Left lobe of liver (tissue), 2 donors: Measurements from ENCODE around the gene SELENOH. TPM values are rescaled to one million over a fixed set of nuclear protein-coding genes. Genes with fewer than 3 reads are reported as not detected.
A peak's percentile ranks its signal among the peaks of the same experiment; 100 is the strongest.

Experiments
- ATAC-seq: fragments of 200-7000 bp; cut with Tn5 transposase; one replicate; pipeline ENCODE4 v1.9.1; 2020; ENCODE audit warnings: mild to moderate bottlenecking, moderate library complexity
- DNase-seq: peaks from one replicate; pipeline ENCODE4 v3.0.0-alpha.2; 2020; ENCODE audit warnings: low spot score
- total RNA-seq: library from RNA; stranded (reverse); gene quantifications from one replicate; pipeline ENCODE4 v1.2.1, GENCODE V29; 2021
- donor health status: DM: no; HTN: no; CAD: no; lungs with moderate emphysema.
- donor health status: DM: no; HTN: yes; CAD: no.

Gene SELENOH
- total RNA-seq, 1 donor from 2014 or later = 67.9 TPM

DNA sequence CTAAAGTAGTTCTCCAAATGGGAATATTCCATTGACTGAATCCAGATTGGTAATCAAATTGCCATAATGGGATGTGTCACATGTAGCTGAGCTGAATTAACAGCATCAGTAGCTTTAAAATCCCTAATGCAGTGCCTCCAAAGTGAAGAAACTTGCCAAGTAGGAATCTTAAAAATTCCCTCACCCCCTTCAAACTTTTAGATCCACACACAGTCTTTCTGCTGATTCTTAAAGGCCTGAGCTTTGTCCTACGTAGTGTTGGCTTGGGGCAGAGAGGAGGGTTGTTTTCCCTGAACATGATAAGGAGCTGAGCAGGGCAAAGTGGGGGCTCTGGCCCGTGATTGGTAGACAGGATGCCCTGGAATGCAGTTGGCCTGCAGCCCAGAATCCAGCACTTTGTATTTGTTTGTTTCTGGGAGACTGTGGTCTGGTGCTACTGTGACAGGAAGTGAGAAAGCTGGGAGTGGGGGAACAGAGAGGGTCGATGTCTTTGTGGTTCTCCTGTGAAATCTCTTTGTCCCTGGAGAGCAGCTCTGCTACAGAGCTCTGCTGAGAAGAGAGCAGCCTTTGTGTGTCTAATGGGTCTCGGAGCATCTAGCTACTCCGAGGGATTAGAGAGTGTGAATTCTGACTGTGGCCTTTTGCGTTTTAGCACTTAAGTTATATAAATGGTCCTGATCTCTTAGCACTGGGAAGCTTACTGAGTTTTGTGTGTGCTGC lies 37.2 kb downstream of the SELENOH start:
- DNase-seq = peak; percentile 96
- ATAC-seq = peak; percentile 89

DNA sequence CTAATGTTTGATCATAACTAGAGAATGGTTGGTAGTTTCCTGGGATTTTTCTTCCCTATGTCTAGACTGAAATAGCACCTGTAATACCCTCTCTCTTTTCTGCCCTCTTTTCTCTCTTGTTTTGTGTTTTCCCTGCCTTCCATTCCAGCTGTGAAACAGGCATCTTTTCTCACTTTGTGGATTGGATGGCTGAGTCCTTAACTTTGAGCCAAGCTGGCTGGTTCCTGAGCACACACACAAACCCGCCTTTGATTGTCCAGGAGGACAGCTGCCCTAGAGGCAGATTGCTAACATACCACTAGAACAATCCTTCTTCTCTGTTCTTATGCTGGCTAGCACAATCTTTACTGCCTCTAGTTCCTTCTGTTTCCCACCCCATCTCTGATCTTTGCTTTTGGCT lies 38.0 kb downstream of the SELENOH start:
- ATAC-seq = peak; percentile 62

DNA sequence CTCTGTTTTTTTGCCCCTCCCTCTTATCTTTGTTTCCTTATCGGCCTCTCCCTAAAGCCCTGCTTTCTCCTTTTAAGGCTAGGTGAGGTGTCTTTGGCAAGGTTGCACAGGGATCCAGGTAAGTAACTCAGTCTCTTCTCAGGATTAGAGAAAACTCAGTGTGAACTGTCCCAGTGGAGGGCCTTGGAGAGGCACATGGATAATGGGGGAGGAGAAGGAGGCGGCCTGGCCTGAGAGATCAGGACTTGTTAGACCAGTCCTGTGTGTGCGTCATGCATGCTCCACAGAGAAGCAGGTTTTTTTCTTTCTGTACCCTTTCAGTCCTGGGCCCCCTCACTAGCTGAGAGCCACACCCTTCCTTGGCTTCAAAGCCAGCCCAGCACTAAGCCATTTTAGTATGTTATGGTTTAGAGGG lies 40.2 kb downstream of the SELENOH start:
- ATAC-seq = no peak
- no peak for DNase-seq

More for the DNA sequence above, 38.0 kb downstream of the SELENOH start:
- DNase-seq = no peak

DNA sequence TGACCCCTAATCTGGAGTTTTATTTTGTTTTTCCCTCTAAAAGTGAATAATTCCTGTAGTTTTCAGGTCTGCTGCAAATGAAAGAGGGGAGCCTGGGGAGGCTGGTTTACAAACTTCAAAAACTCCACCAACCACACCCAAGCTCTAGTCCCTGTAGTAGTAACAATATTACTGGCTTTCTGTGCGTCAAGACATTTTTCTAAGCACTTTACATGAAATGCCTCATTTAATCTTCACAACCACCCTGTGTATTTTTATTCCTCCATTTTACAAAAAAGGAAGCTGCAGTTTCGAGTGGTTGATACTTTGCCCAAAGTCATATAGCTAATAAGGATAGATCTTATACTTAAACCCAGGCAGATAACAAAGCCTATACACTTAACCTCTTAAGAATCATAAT lies 43.8 kb downstream of the SELENOH start:
- DNase-seq (no peak), ATAC-seq (no peak)

DNA sequence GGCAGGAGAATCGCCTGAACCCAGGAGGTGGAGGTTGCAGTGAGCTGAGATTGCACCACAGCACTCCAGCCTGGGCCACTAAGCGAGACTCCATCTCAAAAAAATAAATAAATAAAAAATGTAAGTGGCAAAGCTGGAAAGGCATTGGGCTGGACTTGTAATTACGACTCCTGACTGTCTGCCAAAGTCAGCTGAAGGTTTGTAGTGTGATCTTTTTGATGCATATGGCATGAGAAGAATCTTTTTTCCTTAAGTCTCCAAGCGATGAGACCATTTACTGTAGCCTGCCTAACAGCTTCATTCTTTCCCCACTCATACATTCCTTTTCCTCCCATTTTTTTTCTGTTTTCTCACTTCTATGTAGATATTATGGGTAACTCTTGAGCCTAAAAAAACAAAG lies 45.1 kb downstream of the SELENOH start:
- DNase-seq (no peak), ATAC-seq (no peak)

DNA sequence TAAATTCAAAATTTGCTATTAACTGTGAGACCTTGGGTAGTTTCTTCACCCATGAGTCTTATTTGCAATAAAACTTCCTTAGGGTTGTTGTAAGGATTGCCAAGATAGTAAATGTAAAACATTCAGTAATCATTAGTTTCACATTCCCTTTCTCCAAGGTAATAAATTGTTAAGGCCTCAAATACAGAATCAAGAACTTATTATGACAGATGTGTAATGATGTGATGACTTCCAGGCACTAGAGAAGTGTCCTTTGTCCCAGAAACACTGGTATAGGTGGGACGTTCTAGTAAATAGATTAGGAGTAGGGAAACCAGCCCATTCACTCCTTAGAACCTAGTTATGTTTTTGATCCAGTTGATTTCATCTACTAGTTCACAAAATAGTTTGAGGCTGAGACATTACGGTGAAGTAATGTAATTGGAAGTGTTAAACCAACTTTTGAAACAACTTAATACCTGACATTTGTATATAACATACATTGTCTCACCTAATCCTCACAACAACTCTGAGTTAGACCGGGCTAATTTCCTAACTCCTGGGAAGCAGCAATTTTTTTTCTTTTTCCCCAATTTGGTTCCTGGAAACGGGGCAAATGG lies 45.8 kb downstream of the SELENOH start:
- ATAC-seq = no peak
- no peak for DNase-seq

DNA sequence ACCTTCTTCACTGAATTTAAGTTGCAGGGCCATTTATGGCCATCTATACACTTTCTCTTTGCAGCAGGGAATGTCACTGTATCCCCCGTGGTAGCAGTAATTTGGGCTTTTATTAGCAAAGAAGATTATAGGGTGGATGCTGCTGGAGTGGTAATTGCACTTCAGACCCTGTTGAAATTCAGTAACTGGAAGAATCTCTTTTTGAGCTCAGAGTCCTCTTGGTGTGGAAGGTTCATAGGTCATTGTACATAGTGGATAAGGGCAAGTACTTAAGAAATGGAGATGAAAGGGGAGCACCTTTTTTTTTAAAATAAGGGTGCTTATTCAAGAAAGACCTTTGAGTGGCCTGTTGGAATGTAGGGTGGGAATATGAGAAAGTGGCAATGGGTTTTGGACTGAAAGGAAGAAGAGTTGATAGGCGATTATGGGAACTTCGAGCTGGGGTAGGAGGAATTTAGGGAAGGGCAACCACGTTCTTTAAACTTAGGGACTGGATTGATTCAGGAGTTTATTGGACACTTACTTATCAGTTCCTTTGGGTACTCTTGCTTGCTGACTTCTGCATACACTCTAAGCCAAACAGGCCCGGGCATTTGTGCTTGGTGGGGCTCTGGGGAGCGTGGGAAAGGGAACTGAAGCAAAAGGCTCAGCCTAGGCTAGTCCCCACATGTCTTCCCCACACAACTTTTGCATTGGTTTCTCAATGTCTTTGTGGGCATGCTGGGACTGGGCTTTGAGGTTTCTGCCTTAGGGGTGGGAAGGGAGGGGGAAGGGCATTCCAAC lies 46.8 kb downstream of the SELENOH start:
- DNase-seq = no peak
- peak; percentile 68 for ATAC-seq

DNA sequence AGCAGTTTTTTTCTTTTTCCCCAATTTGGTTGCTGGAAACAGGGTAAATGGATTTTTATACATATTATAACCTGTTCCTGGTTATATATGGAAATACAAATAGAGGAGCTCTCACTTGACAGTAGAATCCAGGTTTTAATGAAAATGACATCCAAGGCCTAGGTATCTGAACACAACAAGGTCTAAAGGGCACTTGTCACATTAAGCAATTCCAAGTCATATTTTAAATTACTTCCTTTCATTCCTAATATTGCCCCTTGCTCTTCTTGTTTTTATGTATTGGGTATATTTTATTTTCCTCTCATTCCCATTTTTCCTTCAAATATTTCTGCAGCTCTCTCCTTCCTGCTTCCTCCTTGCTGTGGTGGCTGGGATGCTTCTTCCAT lies 47.4 kb downstream of the SELENOH start:
- peak; percentile 39 for ATAC-seq

DNA sequence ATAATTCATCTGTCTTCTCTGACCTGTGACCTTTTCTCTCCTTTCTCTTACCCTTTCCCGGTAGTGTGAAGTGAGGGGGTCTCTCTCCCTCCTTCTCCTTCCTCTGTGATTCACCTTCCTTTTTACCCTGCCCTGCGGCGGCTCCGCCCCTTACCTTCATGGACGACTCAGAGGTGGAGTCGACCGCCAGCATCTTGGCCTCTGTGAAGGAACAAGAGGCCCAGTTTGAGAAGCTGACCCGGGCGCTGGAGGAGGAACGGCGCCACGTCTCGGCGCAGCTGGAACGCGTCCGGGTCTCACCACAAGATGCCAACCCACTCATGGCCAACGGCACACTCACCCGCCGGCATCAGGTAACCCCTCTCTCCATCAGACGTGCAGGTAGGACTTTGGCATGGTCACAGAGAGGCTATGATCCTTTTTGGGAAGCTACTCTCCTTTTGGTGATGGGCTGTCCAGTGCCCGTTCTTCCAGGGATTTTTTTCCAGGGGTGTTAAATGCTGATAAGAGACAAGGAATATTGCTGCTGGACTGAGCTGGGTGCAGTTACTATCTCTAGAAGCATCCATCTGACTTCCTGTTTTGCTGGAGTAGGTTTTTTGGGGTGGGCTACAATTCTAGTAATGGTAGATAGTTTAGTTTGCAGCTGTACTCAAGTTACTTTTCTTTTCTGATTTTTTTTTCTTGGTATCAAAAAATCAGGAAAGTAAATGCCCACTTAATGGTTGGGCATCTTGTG lies 50.2 kb downstream of the SELENOH start:
- no peak for DNase-seq

More for the DNA sequence above, 47.4 kb downstream of the SELENOH start:
- DNase-seq = no peak

DNA sequence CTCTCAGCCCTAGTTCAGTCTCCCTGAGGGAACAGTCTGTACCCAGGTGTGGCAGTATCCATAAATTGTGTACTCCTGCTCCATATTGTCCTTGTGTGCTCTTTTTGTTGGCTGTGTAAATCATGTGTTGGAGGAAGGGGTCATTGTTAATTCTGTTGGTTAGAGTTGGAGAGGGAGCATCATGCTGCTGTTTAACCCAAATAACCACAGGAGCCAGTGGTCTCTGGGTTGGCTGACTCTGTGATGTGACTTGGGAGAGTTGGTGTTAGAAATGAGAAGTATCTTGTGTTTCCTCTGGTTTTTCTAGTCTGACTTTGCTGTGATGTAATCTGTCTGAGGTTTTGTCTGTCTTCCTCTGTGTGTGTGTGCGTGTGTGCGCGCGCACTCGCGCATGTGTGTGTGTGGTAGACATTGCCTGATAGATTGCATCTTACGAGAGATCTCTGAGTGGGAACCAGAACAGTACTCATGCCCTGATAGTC lies 50.8 kb downstream of the SELENOH start:
- ATAC-seq (peak; percentile 48), DNase-seq (peak; percentile 63)

More for the DNA sequence above, 50.2 kb downstream of the SELENOH start:
- ATAC-seq = no peak

DNA sequence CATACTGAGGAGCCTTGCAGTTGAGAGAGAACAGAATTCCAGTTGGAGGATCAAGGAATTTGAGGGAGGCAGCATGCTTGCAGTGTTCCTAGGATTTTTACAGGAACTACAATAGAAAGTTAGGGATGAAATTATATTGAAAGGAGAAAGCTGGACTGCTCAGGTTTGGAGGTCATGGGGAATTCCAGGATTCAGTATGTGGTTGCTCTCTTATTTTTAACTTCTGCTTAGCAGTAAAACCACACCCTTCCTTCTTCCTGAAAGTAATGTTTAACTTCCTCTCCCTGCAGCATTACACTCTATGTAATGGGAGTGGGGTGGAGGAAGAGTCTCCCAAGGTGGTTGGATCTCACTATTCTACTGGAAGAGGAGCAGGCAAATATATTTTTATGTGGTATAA lies 51.6 kb downstream of the SELENOH start:
- DNase-seq (no peak), ATAC-seq (peak; percentile 41)

Other genes starting within 250 kb of the SELENOH start
- 115 TPM for gene SLC43A1, start 225.8 kb upstream of the SELENOH start, total RNA-seq
- gene TIMM10, start 210.7 kb upstream of the SELENOH start, total RNA-seq = 39.3 TPM
- not detected for gene SMTNL1, start 203.9 kb upstream of the SELENOH start, total RNA-seq
- gene UBE2L6, start 173.8 kb upstream of the SELENOH start, total RNA-seq = 53.0 TPM
- 1,854 TPM for gene SERPING1, start 143.8 kb upstream of the SELENOH start, total RNA-seq
- 0.33 TPM for gene YPEL4, start 91.6 kb upstream of the SELENOH start, total RNA-seq
- 6.1 TPM for gene CLP1, start 83.7 kb upstream of the SELENOH start, total RNA-seq
- gene ZDHHC5, start 73.4 kb upstream of the SELENOH start, total RNA-seq = 26.3 TPM
- gene MED19, start 29.3 kb upstream of the SELENOH start, total RNA-seq = 6.1 TPM
- gene TMX2, start 28.9 kb upstream of the SELENOH start, total RNA-seq = 43.0 TPM
- not detected for gene BTBD18, start 10.3 kb downstream of the SELENOH start, total RNA-seq
- 98.1 TPM for gene CTNND1, start 20.3 kb downstream of the SELENOH start, total RNA-seq